NOMO-1 treated with dmso at 0.1 percent for 144 hours (cell line): Measurements from ENCODE around the gene CRYBG2.
"Not testable (repeated sequence)": the region's sequence is repeated elsewhere in the genome, so short reads cannot be mapped to it uniquely, and the experiment has no call there.

Experiments
- DNase-seq: peaks from one replicate; lab custom pipeline; 2025; ENCODE audit not compliant: unreplicated experiment; lab: John Stamatoyannopoulos, UW

CRYBG2 gene

GRCh38 chr1:26322042-26322331 is 31.9 kb downstream of the CRYBG2 start:
- DNase-seq = no peak

GRCh38 chr1:26321315-26322041 is 32.5 kb downstream of the CRYBG2 start:
- peak; percentile 71 for DNase-seq

- DNase-seq = no peak
These were observed 33.0 kb downstream of the CRYBG2 start for GRCh38 chr1:26320896-26321295.

GRCh38 chr1:26318338-26319064 is 35.4 kb downstream of the CRYBG2 start:
- DNase-seq = no peak

- DNase-seq = peak; percentile 72
These were observed 36.2 kb downstream of the CRYBG2 start, which contains the start of gene CD52 for GRCh38 chr1:26317612-26318337. CD52 (plus strand) TSS chr1:26317958; CDS start chr1:26318018, 60 bp downstream.

GRCh38 chr1:26317146-26317545 is 36.8 kb downstream of the CRYBG2 start:
- DNase-seq = no peak

GRCh38 chr1:26315874-26316850 is 37.8 kb downstream of the CRYBG2 start:
- no peak for DNase-seq

GRCh38 chr1:26314501-26314900 is 39.4 kb downstream of the CRYBG2 start:
- DNase-seq = no peak

- DNase-seq = not testable (repeated sequence)
These were observed 45.7 kb downstream of the CRYBG2 start for GRCh38 chr1:26307966-26308899.

- DNase-seq = no peak
These were observed 46.6 kb downstream of the CRYBG2 start for GRCh38 chr1:26307363-26307781.

- peak; percentile 91 for DNase-seq
These were observed 47.4 kb downstream of the CRYBG2 start, which contains the start of gene UBXN11 for GRCh38 chr1:26306290-26307229. UBXN11 (minus strand) TSS chr1:26306636; CDS start chr1:26302883, 3,753 bp downstream.

GRCh38 chr1:26305667-26306289 is 48.2 kb downstream of the CRYBG2 start:
- peak; percentile 76 for DNase-seq

GRCh38 chr1:26302733-26303405 is 51.1 kb downstream of the CRYBG2 start:
- no peak for DNase-seq

- no peak for DNase-seq
These were observed 53.2 kb downstream of the CRYBG2 start for GRCh38 chr1:26300578-26301275.

GRCh38 chr1:26297791-26298124 is 56.2 kb downstream of the CRYBG2 start:
- DNase-seq = no peak

GRCh38 chr1:26297057-26297790 is 56.7 kb downstream of the CRYBG2 start:
- no peak for DNase-seq
